Sciatic nerve (tissue), 2 donors: ENCODE measurements around the gene PLEKHH2. TPM values are rescaled to one million over a fixed set of nuclear protein-coding genes. Genes with fewer than 3 reads are reported as not detected.
A peak's percentile ranks its signal among the peaks of the same experiment; 100 is the strongest.
"Not testable (repeated sequence)": the region's sequence is repeated elsewhere in the genome, so short reads cannot be mapped to it uniquely, and the experiment has no call there.

Source experiments
- ATAC-seq: fragments of 200-7000 bp; cut with Tn5 transposase; one replicate; pipeline ENCODE4 v1.9.1; 2020; ENCODE audit warnings: mild to moderate bottlenecking, moderate library complexity
- DNase-seq: peaks from one replicate; pipeline ENCODE4 v3.0.0-alpha.2; 2020; ENCODE audit warnings: low spot score
- intact Hi-C: fragments of 100-400 bp; cut with DNase I; formaldehyde crosslinking; loops from one replicate; pipeline ENCODE4 v1.14.2; 2022
- total RNA-seq: library from RNA; stranded (reverse); fragmentation: NEBNext Ultra II Directional; extraction: Animal tissue kit (Norgen Biotek cat#: 25700); gene quantifications from one replicate; pipeline ENCODE4 v1.2.1, GENCODE V29; 2021
- donor health status: DM: no; HTN: no; CAD: no.
- donor health status: DM: no; HTN: no; CAD: no.

PLEKHH2 gene
- total RNA-seq, 1 donor from 2014 or later = 58.9 TPM

GRCh38 chr2:43634604-43635306, 2.3 kb upstream of the PLEKHH2 start:
- no peak for DNase-seq
- ATAC-seq = no peak
- intact Hi-C loops = no loop called here

GRCh38 chr2:43636153-43636552, 907 bp upstream of the PLEKHH2 start:
- DNase-seq, intact Hi-C loops, ATAC-seq: not testable (repeated sequence)

- no peak for DNase-seq
- intact Hi-C loops = no loop called here
- no peak for ATAC-seq
Measured at GRCh38 chr2:43636621-43637020, 439 bp upstream of the PLEKHH2 start.

DNA sequence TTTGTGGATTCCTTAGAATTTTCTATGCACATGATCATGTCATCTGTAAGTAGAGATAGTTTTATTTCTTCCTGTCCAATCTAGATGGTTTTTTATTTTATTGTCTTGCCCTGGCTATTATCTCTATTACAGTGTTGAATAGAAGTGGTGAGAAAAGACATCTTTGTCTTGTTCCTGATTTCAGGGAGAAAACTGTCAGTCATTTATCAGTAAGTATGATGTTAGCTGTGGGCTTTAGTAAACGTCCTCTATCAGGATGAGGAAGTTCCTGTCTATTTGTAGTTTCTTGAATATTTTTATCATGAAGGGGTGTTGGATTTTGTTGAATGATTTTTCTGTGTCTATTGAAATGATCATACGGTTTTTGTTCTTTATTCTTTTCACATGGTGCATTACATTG, 5.3 kb downstream of the PLEKHH2 start:
- intact Hi-C loops = no loop called here
- DNase-seq (no peak), ATAC-seq (no peak)

- ATAC-seq (no peak), DNase-seq (no peak)
- intact Hi-C loops = no loop called here
Measured at GRCh38 chr2:43643680-43644079, 6.6 kb downstream of the PLEKHH2 start.

GRCh38 chr2:43648994-43649701, 12.1 kb downstream of the PLEKHH2 start:
- intact Hi-C loops = no loop called here

GRCh38 chr2:43653506-43653905, 16.4 kb downstream of the PLEKHH2 start:
- DNase-seq = no peak
- no peak for ATAC-seq
- intact Hi-C loops = no loop called here

More at GRCh38 chr2:43648994-43649701, 12.1 kb downstream of the PLEKHH2 start:
- DNase-seq (no peak), ATAC-seq (peak; percentile 57)

DNA sequence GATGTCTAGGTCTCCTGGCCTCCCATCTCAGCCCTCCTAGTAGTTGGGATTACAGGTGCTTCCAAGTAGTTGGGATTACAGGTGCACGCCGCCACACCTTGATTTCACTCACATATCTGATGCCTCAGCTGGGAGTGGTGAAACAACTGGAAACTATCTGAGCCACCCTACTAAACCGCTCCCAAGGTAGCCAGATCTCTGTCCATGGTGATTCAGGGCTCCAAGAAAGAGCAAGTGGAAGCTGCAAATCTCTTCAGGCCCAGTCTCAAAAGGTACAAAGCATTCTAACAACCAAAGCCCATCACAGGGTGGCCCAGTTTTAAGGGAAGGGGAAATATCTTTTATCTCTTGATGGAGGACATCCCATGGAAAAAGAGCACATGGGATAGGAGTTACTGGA, 20.2 kb downstream of the PLEKHH2 start:
- no peak for ATAC-seq
- intact Hi-C loops = no loop called here
- DNase-seq = no peak

GRCh38 chr2:43675646-43676321, 38.7 kb downstream of the PLEKHH2 start:
- ATAC-seq (peak; percentile 44), DNase-seq (no peak)
- intact Hi-C loops = no loop called here

- ATAC-seq = peak; percentile 91
- intact Hi-C loops = no loop called here
Measured at GRCh38 chr2:43676322-43677050, 39.4 kb downstream of the PLEKHH2 start, which contains the start of gene C1GALT1C1L. TSS of gene C1GALT1C1L (minus strand) at chr2:43676429. CDS start at chr2:43676322, 107 bp downstream.

GRCh38 chr2:43677783-43678182, 40.7 kb downstream of the PLEKHH2 start:
- DNase-seq, intact Hi-C loops, ATAC-seq: not testable (repeated sequence)

More at GRCh38 chr2:43676322-43677050, 39.4 kb downstream of the PLEKHH2 start, which contains the start of gene C1GALT1C1L:
- DNase-seq = peak; percentile 71

GRCh38 chr2:43685357-43685756, 48.3 kb downstream of the PLEKHH2 start:
- intact Hi-C loops = no loop called here
- DNase-seq = no peak
- no peak for ATAC-seq

GRCh38 chr2:43689999-43690398, 52.9 kb downstream of the PLEKHH2 start:
- ATAC-seq (no peak), DNase-seq (no peak)
- intact Hi-C loops = no loop called here

DNA sequence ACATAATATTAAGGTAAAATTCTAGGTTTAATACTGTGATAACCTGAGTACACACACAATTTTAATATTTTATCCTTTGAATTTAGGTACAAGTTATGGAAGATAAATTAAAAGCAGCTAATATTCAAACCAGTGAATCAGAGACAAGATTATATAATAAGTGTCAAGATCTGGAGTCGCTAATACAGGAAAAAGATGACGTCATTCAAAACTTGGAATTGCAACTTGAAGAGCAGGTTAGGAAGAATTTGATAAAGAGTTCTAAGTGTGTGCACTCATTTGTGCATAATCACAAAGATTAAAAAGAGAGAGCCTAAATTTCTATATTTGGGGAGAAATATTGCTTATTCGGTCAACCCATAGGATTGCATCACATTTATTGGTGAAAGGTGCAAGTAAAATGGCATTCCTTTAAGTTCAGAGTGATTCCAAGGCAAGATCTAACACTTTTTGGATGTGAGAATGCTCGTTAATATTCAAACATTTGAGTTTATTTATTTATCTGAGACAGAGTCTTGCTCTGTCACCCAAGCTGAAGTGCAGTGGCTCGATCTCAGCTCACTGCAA, 55.5 kb downstream of the PLEKHH2 start:
- intact Hi-C loops = no loop called here
- ATAC-seq (no peak), DNase-seq (no peak)

- DNase-seq, ATAC-seq, intact Hi-C loops: not testable (repeated sequence)
Measured at GRCh38 chr2:43698140-43698539, 61.1 kb downstream of the PLEKHH2 start.

DNA sequence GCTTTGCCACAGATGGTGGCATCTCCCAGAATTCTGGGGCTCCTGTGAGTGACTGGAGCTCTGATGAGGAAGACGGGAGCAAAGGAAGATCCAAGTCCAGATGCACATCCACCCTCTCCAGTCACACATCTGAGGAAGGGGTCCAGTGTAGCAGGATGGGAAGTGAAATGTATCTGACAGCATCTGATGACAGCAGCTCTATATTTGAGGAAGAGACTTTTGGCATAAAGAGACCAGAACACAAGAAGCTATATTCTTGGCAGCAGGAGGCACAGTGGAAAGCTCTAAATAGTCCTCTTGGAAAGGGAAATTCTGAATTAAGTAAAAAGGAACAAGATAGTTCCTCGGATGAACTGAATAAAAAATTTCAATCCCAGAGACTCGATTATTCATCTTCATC, 62.7 kb downstream of the PLEKHH2 start:
- intact Hi-C loops = no loop called here
- ATAC-seq = peak; percentile 34
- no peak for DNase-seq

DNA sequence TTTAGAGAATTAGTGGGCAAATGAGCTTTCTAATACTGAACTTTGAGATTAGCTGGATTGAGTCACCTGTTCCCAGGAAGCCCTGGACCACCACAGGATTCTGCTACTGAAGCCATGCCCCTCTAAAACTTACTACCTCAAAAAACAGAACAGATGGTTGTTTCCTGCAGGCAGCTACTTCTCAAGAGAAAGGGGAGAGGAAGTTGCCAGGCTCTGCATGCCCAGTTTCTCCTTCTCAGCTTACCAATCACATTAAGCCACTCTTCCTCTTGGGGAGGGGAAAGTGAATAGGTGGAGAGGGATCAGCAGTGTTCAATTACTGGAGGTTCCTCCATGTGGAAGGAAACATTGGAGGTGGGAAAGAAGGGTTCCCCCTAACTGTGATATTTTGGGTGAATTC, 64.1 kb downstream of the PLEKHH2 start:
- DNase-seq = no peak
- intact Hi-C loops = no loop called here
- ATAC-seq = no peak

DNA sequence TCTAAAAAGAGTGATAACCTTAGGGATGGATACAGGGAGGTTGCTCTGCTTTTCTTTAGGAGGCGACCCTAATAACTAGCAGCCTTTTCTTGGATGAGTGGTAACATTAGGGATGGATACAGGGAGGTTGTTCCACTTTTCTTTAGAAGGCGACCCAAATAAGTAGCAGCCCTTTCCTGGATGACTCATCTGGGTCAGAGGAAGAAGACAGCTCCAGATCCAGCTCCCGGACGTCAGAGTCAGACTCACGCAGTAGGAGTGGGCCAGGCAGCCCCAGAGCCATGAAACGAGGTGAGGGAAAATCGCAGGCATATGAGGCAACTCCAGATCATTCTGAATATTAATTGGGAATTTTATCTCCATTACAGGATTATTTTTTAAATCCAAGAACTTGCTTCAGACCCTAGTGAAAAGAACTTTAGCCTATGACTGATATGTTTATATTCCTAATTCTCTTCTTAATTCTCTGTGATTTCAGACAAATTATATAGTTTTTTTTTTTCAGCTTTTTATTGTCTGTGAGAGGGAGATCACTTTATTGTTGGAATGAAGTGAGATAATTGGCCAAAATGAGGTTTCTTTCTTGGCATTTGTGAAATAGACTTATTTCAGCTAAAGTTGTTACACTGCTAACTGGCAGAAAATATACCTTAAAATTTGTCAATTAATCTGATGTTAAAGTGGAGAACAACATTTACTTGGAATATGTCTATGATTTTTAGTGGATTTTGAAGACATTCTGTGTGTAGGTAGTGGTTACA, 70.4 kb downstream of the PLEKHH2 start:
- intact Hi-C loops = no loop called here
- ATAC-seq = peak; percentile 90
- peak; percentile 61 for DNase-seq
